ENCODE results near the gene C1orf53. TPM values are rescaled to one million over a fixed set of nuclear protein-coding genes. Genes with fewer than 3 reads are reported as not detected.

The C1orf53 gene
- total RNA-seq, 2 donors from 2014 or later: 1.8 TPM; not detected in 1

DNA sequence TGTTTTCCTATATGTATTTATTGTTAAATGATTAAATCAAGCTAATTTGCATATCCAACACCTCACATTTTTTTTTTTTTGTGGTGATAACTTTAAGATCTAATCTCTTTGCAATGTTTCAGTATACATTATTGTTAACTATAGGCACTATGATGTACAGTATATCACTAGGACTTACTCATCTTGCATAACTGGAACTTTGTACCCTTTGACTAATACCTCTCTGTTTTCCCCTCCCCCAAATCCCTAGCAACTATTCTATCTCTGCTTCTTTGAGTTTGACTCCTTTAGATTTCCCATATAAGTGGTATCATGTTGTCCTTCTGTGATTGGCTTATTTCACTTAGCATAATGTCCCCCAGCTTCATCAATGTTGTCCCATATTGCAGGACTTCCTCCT lies 9.7 kb upstream of the C1orf53 start:
- Mint-ChIP-seq H3K27ac (no peak overlapping the region), H3K27me3 (peaks cover 44 to 74% of the 10 kb centered on the region in 2 donors), H3K4me1 (ENCODE audit: low read depth in 2 of 2) (no peaks in the 10 kb centered on the region), H3K9me3 (no peaks in the 10 kb centered on the region), H3K4me3 (no peak overlapping the region), H3K36me3 (no peaks in the 10 kb centered on the region)
- ATAC-seq: no peak
- no peak for DNase-seq (ENCODE audit: low spot score)

DNA sequence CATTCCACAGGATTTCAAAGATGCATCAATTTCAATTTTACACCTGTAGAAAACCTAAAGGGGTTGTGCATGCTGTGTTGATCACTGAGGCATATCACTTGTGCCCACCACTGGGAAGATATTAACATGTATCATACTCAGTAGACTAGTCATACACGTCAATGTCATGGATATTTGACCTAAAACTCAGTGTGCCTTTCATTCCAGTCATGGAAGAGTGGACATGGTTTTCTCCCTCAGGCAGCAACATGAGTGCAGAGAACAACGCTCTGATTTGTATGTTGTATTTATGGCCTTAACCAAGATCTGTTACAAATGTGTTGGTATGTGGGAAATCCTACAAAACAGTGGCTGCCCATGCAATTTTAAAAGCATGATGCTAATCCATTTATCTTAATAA lies 6.1 kb upstream of the C1orf53 start:
- Mint-ChIP-seq H3K36me3 (no peaks in the 10 kb centered on the region), H3K4me1 (ENCODE audit: low read depth in 2 of 2) (peaks cover 0 to under 1% of the 10 kb centered on the region in 2 donors), H3K27ac (no peak overlapping the region), H3K4me3 (no peak overlapping the region), H3K27me3 (peaks cover 38 to 51% of the 10 kb centered on the region in 2 donors), H3K9me3 (no peaks in the 10 kb centered on the region)
- DNase-seq (ENCODE audit: low spot score): no peak
- no peak for ATAC-seq

DNA sequence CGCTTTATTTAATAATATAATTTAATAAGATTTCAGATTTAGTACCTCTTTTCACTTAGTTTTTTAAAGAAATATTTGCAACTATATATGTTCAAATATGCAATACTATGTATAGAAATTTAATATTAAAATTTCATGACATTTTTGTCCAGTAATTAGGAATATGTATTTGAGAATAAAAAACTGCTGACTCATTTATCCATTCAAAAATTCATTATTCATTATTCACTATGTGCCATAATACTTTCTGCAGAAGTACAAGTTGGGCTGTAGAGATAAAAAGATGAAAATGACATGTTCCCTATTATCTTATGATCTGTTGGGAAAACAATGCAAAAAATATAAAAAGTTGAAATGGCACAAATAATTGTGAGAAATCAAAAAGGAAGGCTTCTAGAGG lies 3.4 kb upstream of the C1orf53 start:
- Mint-ChIP-seq H3K27me3 (peaks cover 24 to 32% of the 10 kb centered on the region in 2 donors), H3K36me3 (no peaks in the 10 kb centered on the region), H3K4me3 (no peak overlapping the region), H3K27ac (no peak overlapping the region), H3K9me3 (no peaks in the 10 kb centered on the region), H3K4me1 (ENCODE audit: low read depth in 2 of 2) (peaks cover 9 to 18% of the 10 kb centered on the region in 2 donors)
- no peak for ATAC-seq
- DNase-seq (ENCODE audit: low spot score): no peak

DNA sequence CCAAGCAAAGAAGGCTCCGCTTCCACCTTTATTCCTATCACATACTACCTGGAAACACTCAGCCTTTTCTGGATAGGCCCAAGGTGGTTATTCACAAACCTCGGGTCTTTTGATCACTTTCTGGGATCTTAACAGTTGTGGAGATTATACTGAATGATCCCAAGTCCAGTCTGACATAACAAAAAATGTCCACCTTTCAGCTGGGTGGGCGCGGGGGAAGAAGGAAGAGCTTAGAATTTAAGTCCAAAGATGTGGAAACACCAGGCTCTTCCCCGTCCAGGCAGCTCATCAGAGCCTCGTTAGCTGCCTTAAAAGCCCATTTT lies 338 bp upstream of the C1orf53 start:
- DNase-seq (ENCODE audit: low spot score): no peak
- peaks cover 9 to 18% of the 10 kb centered on the region in 2 donors for H3K4me1 Mint-ChIP-seq (ENCODE audit: low read depth in 2 of 2)
- H3K27me3 Mint-ChIP-seq: peaks cover 35 to 43% of the 10 kb centered on the region in 2 donors
- H3K36me3 Mint-ChIP-seq: no peaks in the 10 kb centered on the region
- no peak for ATAC-seq
- no peaks in the 10 kb centered on the region for H3K9me3 Mint-ChIP-seq
- peak overlapping the region; percentile 58 to 70 for H3K27ac Mint-ChIP-seq
- peak overlapping the region; percentile 91 for H3K4me3 Mint-ChIP-seq

DNA sequence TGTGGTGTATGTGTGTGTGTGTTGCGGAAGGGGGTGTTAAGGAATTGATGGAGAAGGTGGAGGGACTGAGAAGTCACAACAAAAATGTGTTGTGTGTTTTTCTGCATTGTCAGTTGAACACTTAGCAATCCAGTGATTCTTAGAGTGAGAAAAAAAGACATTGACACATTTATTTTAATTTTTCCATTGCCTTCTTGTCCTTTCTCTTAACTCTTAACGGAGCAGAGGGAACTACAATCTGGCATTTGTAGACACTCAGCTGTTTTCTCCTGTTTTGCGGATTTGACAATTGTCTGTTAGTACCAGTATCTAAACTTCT lies 725 bp downstream of the C1orf53 start:
- H3K4me3 Mint-ChIP-seq: peak overlapping the region; percentile 91
- ATAC-seq (no peak), DNase-seq (ENCODE audit: low spot score) (no peak)
- peak overlapping the region; percentile 57 to 71 for H3K27ac Mint-ChIP-seq
- peaks cover 9 to 19% of the 10 kb centered on the region in 2 donors for H3K4me1 Mint-ChIP-seq (ENCODE audit: low read depth in 2 of 2)
- no peaks in the 10 kb centered on the region for H3K36me3 Mint-ChIP-seq
- peaks cover 29 to 43% of the 10 kb centered on the region in 2 donors for H3K27me3 Mint-ChIP-seq
- H3K9me3 Mint-ChIP-seq: no peaks in the 10 kb centered on the region

DNA sequence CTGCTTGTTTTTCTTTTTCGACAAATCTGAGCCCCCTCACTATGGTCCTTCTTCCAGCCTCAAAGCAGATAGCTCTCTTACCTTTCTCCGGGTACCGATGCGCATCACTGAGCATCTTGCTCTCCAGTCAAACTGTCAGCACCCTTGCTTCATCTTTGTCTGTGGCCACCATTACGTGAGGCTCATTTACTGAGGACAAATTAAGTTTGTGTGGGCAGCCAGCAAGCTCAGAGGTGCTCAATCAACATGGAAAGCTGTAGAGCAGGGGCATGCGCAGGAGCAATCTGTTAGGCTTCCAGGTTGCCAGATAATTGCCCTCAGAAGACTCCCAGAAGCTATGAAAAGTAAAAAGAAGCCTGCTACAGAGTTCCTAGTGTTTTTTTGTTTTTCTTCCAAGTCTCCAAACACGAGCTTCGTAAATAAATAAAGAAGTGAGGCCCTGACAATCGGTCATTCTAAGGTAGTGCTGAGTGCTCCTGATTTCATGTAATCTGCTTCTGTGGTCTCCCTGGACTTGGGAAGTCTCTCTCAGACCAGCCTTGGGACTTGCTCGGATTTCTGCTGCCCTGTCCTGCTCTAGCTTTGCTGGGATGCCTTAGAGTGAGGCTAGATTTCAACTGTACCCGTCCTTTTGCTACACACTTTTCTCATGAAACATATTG lies 1.8 kb downstream of the C1orf53 start:
- DNase-seq (ENCODE audit: low spot score): no peak
- peaks cover 15 to 30% of the 10 kb centered on the region in 2 donors for H3K4me1 Mint-ChIP-seq (ENCODE audit: low read depth in 2 of 2)
- H3K27me3 Mint-ChIP-seq: peaks cover 36 to 52% of the 10 kb centered on the region in 2 donors
- H3K9me3 Mint-ChIP-seq: no peaks in the 10 kb centered on the region
- no peak overlapping the region for H3K4me3 Mint-ChIP-seq
- no peak overlapping the region for H3K27ac Mint-ChIP-seq
- H3K36me3 Mint-ChIP-seq: no peaks in the 10 kb centered on the region
- no peak for ATAC-seq

DNA sequence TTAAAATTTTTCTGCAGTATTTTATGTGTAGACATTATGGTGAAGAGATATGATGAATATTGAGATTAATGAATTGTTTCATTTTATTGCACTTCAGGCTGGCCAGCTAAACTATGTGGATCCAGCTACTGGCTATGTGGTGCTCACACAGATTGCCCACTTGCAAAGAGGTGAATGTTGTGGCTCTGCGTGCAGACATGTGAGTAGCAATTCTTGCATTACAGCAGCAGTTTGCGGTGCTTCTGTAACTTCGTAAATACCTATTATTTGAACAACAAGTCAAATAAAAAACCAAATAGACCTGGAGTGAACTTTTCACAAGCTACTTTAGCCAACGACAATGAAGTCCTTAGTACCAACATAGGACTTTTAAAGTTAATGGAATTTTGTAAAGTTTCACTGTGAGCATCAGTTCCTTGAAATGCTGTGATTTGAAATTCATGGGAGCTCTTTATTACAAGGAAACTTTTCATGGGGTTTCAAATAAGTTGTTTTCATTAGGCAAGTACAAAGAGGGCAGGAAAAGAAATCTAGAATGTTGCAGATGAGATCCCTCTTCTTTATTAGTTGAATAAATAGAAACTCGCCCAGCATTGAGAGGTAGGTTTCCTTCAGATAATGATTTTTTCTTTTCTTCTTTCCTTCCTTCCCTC lies 3.4 kb downstream of the C1orf53 start:
- no peak for ATAC-seq
- H3K27ac Mint-ChIP-seq: no peak overlapping the region
- no peak overlapping the region for H3K4me3 Mint-ChIP-seq
- DNase-seq (ENCODE audit: low spot score): no peak
- peaks cover 47 to 68% of the 10 kb centered on the region in 2 donors for H3K27me3 Mint-ChIP-seq
- H3K36me3 Mint-ChIP-seq: no peaks in the 10 kb centered on the region
- peaks cover 22 to 37% of the 10 kb centered on the region in 2 donors for H3K4me1 Mint-ChIP-seq (ENCODE audit: low read depth in 2 of 2)
- no peaks in the 10 kb centered on the region for H3K9me3 Mint-ChIP-seq

DNA sequence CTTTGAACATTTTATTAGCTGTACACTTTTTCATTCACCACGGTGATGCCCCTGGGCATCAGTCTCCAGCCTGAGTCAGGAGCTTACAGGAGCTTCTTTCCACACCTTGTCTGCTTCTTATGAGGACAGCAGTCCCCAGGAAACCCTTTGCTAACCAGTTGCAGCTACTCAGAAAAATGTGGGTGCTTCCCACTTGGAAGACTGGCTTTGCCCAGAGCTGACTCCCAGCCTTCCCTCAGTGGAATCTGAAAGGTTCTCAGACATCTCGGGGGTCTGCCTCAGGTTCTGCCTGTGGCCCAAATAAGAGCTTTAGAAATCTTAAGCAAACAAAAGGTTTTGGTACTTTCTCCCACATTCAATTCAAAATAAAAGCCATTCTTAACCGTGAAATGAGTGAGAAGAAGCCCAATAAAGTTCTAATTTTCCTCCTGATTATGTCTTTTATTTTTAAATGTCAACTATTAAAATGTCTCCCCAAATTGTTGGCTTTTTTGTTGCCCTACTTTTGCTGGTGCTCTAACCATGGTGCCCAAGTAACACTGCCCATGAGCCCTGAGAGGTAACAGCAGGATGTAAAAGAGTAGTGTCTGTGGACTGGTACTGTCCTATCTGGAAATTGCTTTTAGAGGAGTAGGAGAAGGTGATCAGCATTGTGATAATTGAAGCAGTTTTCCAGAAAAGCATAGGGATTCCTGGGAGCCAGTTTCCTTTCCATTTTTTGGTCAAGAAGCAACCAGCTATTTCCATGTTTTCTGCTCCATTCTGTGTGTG lies 5.6 kb downstream of the C1orf53 start:
- no peak overlapping the region for H3K27ac Mint-ChIP-seq

DNA sequence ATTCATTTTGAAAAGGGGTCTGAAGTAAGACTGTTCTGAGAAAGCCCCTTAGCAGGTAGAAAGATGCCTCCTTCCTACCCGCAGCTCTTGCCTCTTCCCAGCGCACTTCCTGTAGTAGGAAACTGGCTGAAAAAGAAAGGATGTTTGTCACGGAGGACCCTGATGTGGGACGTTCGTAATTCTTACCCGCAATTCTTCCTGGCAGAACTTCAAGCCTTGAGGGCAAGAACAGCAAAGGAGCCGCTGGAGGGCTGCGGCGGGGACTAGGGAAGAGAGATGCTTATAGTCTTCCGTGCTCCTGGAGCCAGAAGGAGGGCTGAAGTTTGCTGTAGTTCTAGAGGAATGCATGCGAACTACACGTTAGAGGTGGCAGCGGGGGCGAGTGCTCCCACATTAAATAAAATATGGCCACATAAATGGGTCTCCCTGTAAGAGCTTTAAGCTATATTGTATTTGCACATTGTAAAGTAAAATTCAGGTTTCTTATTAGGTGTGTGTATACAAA lies 6.3 kb downstream of the C1orf53 start:
- no peak overlapping the region for H3K27ac Mint-ChIP-seq
- H3K4me1 Mint-ChIP-seq (ENCODE audit: low read depth in 2 of 2): peaks cover 31 to 32% of the 10 kb centered on the region in 2 donors
- ATAC-seq: no peak
- DNase-seq (ENCODE audit: low spot score): no peak
- no peaks in the 10 kb centered on the region for H3K36me3 Mint-ChIP-seq
- no peaks in the 10 kb centered on the region for H3K9me3 Mint-ChIP-seq
- peak overlapping the region; percentile 21 for H3K4me3 Mint-ChIP-seq
- peaks cover 68 to 80% of the 10 kb centered on the region in 2 donors for H3K27me3 Mint-ChIP-seq

More for the DNA sequence above, 5.6 kb downstream of the C1orf53 start:
- Mint-ChIP-seq H3K36me3 (no peaks in the 10 kb centered on the region), H3K9me3 (no peaks in the 10 kb centered on the region), H3K4me1 (ENCODE audit: low read depth in 2 of 2) (peaks cover 31 to 37% of the 10 kb centered on the region in 2 donors), H3K4me3 (no peak overlapping the region), H3K27me3 (peaks cover 62 to 74% of the 10 kb centered on the region in 2 donors)
- DNase-seq (ENCODE audit: low spot score) (no peak), ATAC-seq (no peak)

DNA sequence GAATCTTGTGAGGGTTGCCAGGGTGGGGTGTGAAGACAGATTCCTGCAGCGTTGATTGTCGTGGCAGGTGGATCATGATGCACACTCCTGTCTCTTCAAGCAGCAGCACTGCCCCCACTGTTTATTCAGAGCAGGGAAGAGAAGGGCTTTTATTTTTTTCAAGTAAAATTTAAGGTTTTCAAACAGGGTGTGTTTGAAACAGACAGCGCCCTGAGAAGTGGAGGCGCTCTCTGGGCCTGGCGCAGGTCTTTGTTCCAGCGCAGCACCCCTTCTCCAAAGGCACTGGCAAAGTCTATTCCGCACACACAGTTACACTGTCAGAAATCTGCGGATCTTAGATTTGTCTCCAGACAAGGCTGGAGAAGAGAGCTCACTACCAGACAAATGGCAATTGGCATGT lies 7.0 kb downstream of the C1orf53 start:
- Mint-ChIP-seq H3K27ac (no peak overlapping the region), H3K4me1 (ENCODE audit: low read depth in 2 of 2) (peaks cover 32 to 35% of the 10 kb centered on the region in 2 donors), H3K9me3 (no peaks in the 10 kb centered on the region), H3K36me3 (no peaks in the 10 kb centered on the region), H3K4me3 (peak overlapping the region; percentile 21), H3K27me3 (peaks cover 68 to 80% of the 10 kb centered on the region in 2 donors)
- DNase-seq (ENCODE audit: low spot score) (no peak), ATAC-seq (no peak)

DNA sequence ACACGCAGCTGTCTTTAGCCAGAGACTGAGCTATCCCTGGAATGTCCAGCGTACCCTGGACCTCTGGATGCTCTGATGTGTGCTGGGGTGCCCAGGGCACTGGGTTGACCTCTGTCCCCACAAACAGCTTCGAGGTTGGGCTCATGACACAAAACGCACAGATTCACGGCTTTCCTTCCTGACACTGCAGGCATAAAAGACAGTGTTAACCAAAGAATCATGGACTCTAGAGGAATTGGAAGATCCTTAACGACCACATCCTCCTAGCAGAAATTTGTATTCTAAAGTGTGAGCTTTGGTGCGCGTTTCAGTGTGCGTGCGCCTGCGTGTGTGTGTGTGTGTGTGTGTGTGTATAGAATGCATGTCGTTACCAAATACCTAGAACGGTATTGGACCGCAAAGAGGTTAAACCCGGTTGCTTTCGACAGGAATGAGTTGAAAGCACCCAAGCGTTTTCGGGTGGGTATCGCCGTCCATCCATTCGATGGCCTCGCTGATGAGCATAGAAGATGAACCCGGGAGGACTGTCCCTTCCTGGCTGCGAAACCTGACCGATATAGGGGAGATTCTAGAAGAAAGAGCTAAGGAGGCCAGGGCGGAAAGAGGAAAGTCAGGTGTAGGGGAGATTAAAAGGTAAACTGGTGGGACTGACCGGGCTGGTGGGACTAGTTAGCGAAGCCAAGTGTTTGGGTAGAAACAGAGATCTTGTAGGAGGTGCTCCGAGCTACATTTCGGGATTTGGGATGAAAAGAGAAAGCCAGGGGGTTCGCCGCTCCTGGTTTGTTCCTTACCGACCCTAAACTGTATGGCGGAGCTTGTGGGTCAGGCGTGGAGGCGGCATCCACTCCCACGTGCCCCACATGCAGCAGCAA lies 7.9 kb downstream of the C1orf53 start:
- no peak for ATAC-seq
- peaks cover 32 to 35% of the 10 kb centered on the region in 2 donors for H3K4me1 Mint-ChIP-seq (ENCODE audit: low read depth in 2 of 2)

DNA sequence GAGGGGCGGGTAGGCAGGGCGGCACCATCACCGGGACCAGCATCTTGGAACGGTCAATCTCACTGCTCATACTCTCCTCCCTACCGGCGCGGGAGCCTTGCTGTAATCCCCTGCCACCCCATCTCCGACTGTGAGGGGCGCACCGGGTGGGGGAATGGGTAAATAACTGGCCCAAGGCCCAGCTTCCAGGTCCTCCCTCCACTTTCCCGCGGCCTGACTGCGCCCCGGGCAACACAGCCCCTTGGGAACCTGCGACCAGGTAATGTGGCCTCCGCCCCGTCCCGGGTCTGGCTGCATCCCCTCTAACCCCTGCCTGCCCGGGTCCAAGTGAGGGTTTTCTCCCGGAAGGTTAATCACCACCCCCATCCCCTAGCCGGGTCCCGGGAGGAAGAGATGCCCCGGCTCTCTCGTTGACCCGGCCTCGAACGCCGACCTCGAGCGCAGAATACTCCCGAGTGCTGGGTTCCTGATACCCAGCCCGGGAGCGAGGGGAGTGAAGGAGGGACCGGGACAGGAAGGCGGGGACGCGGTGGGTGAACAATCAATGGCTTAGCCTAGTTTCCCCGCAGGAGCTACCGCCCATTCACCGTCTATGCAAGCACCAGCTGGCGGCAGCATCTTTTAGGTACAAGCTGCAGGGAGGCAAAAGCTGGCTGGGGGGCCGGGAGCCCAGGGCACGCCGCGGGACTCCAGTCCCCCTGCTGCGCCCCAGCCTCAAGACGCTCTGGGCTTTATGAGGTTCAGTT lies 8.9 kb downstream of the C1orf53 start:
- Mint-ChIP-seq H3K4me1 (ENCODE audit: low read depth in 2 of 2) (peaks cover 39 to 42% of the 10 kb centered on the region in 2 donors), H3K9me3 (no peaks in the 10 kb centered on the region), H3K27ac (no peak overlapping the region), H3K36me3 (no peaks in the 10 kb centered on the region), H3K4me3 (peak overlapping the region; percentile 72), H3K27me3 (peaks cover 68 to 80% of the 10 kb centered on the region in 2 donors)
- DNase-seq (ENCODE audit: low spot score): no peak
- ATAC-seq: peak in 1 of 2 donors; percentile 15

More for the DNA sequence above, 7.9 kb downstream of the C1orf53 start:
- Mint-ChIP-seq H3K36me3 (no peaks in the 10 kb centered on the region), H3K27me3 (peaks cover 70 to 80% of the 10 kb centered on the region in 2 donors), H3K9me3 (no peaks in the 10 kb centered on the region), H3K27ac (no peak overlapping the region), H3K4me3 (peak overlapping the region; percentile 65)
- DNase-seq (ENCODE audit: low spot score): no peak

Measured in natural killer cell treated with Interleukin-12 subunit alpha and Interleukin-12 subunit beta and Interleukin-15 and Interleukin-18, amount 100 ng/mL, for 72 hours (primary cell).